HEK293 (cell line): ENCODE measurements around the gene MS4A5.

ENCODE experiments used
- CTCF ChIA-PET: fragments of 350-600 bp; formaldehyde crosslinking; extraction: SDS; loops from one replicate; lab custom pipeline; 2021; ENCODE audit warnings: antibody characterized with exemption; lab: Yijun Ruan, JAX
- POLR2A ChIA-PET: fragments of 300-600 bp; formaldehyde crosslinking; extraction: SDS; loops from one replicate; lab custom pipeline; 2020; ENCODE audit warnings: antibody characterized with exemption, inconsistent platforms; lab: Yijun Ruan, JAX
- H3K27ac ChIP-seq: fragments of 200-500 bp; sonication (Bioruptor generic); 2 replicates; pipeline ENCODE4 v1.5.1; 2014; ENCODE audit warnings: low read depth, low read length, control low read depth, inconsistent platforms; ENCODE audit errors: extremely low read depth
- H3K36me3 ChIP-seq, 2 experiments: fragments of 200-500 bp in 1 of 2; sonication (Bioruptor generic) in 1 of 2; 1 replicate in 1 of 2; 2 replicates in 1 of 2; pipeline ENCODE4 v1.5.1; 2014 to 2017; ENCODE audit warnings: inconsistent platforms in 2 of 2, low read length in 2 of 2; ENCODE audit not compliant: control insufficient read depth in 2 of 2, insufficient read depth in 1 of 2
- H3K4me1 ChIP-seq: fragments of 200-500 bp; sonication (Bioruptor generic); 2 replicates; pipeline ENCODE4 v1.5.1; 2014; ENCODE audit warnings: mild to moderate bottlenecking, low read length, inconsistent platforms; ENCODE audit not compliant: control insufficient read depth, insufficient read depth
- H3K4me3 ChIP-seq: 2 replicates; pipeline ENCODE4 v1.5.1; 2011; ENCODE audit warnings: low read depth, mild to moderate bottlenecking, control low read depth, low read length, moderate library complexity
- H3K9me3 ChIP-seq: fragments of 200-500 bp; sonication (Bioruptor generic); 2 replicates; pipeline ENCODE4 v1.5.1; 2014; ENCODE audit warnings: low read depth, low read length, inconsistent platforms; ENCODE audit not compliant: control insufficient read depth, insufficient read depth
- MEIS1 ChIP-seq: sonication (generic); formaldehyde crosslinking; IDR thresholded peaks from 2 replicates; pipeline ENCODE4 v1.8.1; 2022; ENCODE audit warnings: missing genetic modification reagents, mild to moderate bottlenecking, borderline replicate concordance
- PRDM2 ChIP-seq: fragments of 450-650 bp; formaldehyde crosslinking; IDR thresholded peaks from 2 replicates; pipeline ENCODE4 v1.5.1; 2016; ENCODE audit warnings: missing biosample characterization, missing genetic modification characterization, borderline replicate concordance
- SP2 ChIP-seq: fragments of 450-650 bp; formaldehyde crosslinking; IDR thresholded peaks from 2 replicates; pipeline ENCODE4 v1.5.1; 2016; ENCODE audit warnings: missing biosample characterization, missing genetic modification characterization
- WT1 ChIP-seq: fragments of 450-650 bp; formaldehyde crosslinking; IDR thresholded peaks from 2 replicates; pipeline ENCODE4 v1.5.1; 2016; ENCODE audit warnings: missing biosample characterization, missing genetic modification characterization
- YY2 ChIP-seq: fragments of 450-650 bp; formaldehyde crosslinking; IDR thresholded peaks from 2 replicates; pipeline ENCODE4 v1.5.1; 2016; ENCODE audit warnings: missing biosample characterization, missing genetic modification characterization
- ZBTB1 ChIP-seq: fragments of 450-650 bp; formaldehyde crosslinking; IDR thresholded peaks from 2 replicates; pipeline ENCODE4 v1.5.1; 2016; ENCODE audit warnings: missing biosample characterization, missing genetic modification characterization
- ZNF2 ChIP-seq: fragments of 450-650 bp; formaldehyde crosslinking; IDR thresholded peaks from 2 replicates; pipeline ENCODE4 v1.5.1; 2016; ENCODE audit warnings: missing biosample characterization, missing genetic modification characterization
- ZNF211 ChIP-seq: fragments of 450-650 bp; formaldehyde crosslinking; IDR thresholded peaks from 2 replicates; pipeline ENCODE4 v1.5.1; 2016; ENCODE audit warnings: low read depth, missing biosample characterization, missing genetic modification characterization
- ZNF274 ChIP-seq, 2 experiments: fragments of 200-500 bp in 1 of 2; fragments of 450-650 bp in 1 of 2; sonication (Bioruptor generic) in 1 of 2; formaldehyde crosslinking in 1 of 2; IDR thresholded peaks; 2 replicates each; pipeline versions ENCODE4 v1.5.1 to v1.6.1; 2014 to 2016; ENCODE audit warnings: borderline replicate concordance in 1 of 2, inconsistent platforms in 1 of 2, low read length in 1 of 2, missing biosample characterization in 1 of 2, missing genetic modification characterization in 1 of 2
- ZNF280C ChIP-seq: fragments of 450-650 bp; formaldehyde crosslinking; IDR thresholded peaks from 2 replicates; pipeline ENCODE4 v1.5.1; 2016; ENCODE audit warnings: missing biosample characterization, missing genetic modification characterization
- ZNF426 ChIP-seq: fragments of 450-650 bp; formaldehyde crosslinking; IDR thresholded peaks from 2 replicates; pipeline ENCODE4 v1.5.1; 2017; ENCODE audit warnings: missing biosample characterization, missing genetic modification characterization, mild to moderate bottlenecking, inconsistent platforms, moderate library complexity
- ZNF48 ChIP-seq: fragments of 450-650 bp; formaldehyde crosslinking; IDR thresholded peaks from 2 replicates; pipeline ENCODE4 v1.5.1; 2016; ENCODE audit warnings: missing biosample characterization, missing genetic modification characterization
- ZNF585B ChIP-seq: fragments of 450-650 bp; formaldehyde crosslinking; IDR thresholded peaks from 2 replicates; pipeline ENCODE4 v1.5.1; 2016; ENCODE audit warnings: missing biosample characterization, missing genetic modification characterization
- ZNF768 ChIP-seq: fragments of 450-650 bp; formaldehyde crosslinking; IDR thresholded peaks from 2 replicates; pipeline ENCODE4 v1.5.1; 2018; ENCODE audit warnings: missing biosample characterization, mild to moderate bottlenecking, missing genetic modification characterization
- ZNF792 ChIP-seq: fragments of 450-650 bp; formaldehyde crosslinking; IDR thresholded peaks from 2 replicates; pipeline ENCODE4 v1.5.1; 2016; ENCODE audit warnings: missing biosample characterization, missing genetic modification characterization
- TF ChIP-seq, protein P1 (sequence below): fragments of 450-650 bp; formaldehyde crosslinking; conservative IDR thresholded peaks from 2 replicates; pipeline ENCODE4 v1.5.1; 2016; ENCODE audit warnings: low read depth, missing biosample characterization, missing genetic modification characterization
- TF ChIP-seq, protein P2 (sequence below): fragments of 450-650 bp; formaldehyde crosslinking; IDR thresholded peaks from 2 replicates; pipeline ENCODE4 v1.5.1; 2016; ENCODE audit warnings: missing biosample characterization, missing genetic modification characterization, low read depth

MS4A5 gene

GRCh38 chr11:60394666-60395380 lies 34.5 kb upstream of the MS4A5 start:
- ChIA-PET CTCF (interaction anchor here (0.8 kb wide), 1 partner anchor 115 kb away, joined by 3 read pairs; no protein-coding TSS in a partner anchor), POLR2A (no interaction called here)
- Histone ChIP-seq H3K4me3 (no peak overlapping the region), H3K4me1 (no peaks in the 10 kb centered on the region), H3K9me3 (no peaks in the 10 kb centered on the region), H3K36me3 (no peaks in the 10 kb centered on the region), H3K27ac (no peak overlapping the region)
- TF ChIP-seq YY2 (tag by site-specific recombination) = no peak
- TF ChIP-seq, protein P1, sequence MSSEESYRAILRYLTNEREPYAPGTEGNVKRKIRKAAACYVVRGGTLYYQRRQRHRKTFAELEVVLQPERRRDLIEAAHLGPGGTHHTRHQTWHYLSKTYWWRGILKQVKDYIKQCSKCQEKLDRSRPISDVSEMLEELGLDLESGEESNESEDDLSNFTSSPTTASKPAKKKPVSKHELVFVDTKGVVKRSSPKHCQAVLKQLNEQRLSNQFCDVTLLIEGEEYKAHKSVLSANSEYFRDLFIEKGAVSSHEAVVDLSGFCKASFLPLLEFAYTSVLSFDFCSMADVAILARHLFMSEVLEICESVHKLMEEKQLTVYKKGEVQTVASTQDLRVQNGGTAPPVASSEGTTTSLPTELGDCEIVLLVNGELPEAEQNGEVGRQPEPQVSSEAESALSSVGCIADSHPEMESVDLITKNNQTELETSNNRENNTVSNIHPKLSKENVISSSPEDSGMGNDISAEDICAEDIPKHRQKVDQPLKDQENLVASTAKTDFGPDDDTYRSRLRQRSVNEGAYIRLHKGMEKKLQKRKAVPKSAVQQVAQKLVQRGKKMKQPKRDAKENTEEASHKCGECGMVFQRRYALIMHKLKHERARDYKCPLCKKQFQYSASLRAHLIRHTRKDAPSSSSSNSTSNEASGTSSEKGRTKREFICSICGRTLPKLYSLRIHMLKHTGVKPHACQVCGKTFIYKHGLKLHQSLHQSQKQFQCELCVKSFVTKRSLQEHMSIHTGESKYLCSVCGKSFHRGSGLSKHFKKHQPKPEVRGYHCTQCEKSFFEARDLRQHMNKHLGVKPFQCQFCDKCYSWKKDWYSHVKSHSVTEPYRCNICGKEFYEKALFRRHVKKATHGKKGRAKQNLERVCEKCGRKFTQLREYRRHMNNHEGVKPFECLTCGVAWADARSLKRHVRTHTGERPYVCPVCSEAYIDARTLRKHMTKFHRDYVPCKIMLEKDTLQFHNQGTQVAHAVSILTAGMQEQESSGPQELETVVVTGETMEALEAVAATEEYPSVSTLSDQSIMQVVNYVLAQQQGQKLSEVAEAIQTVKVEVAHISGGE (tag by site-specific recombination) = no peak
- no peak for TF ChIP-seq ZNF2 (tag by site-specific recombination)
- TF ChIP-seq, protein P2, sequence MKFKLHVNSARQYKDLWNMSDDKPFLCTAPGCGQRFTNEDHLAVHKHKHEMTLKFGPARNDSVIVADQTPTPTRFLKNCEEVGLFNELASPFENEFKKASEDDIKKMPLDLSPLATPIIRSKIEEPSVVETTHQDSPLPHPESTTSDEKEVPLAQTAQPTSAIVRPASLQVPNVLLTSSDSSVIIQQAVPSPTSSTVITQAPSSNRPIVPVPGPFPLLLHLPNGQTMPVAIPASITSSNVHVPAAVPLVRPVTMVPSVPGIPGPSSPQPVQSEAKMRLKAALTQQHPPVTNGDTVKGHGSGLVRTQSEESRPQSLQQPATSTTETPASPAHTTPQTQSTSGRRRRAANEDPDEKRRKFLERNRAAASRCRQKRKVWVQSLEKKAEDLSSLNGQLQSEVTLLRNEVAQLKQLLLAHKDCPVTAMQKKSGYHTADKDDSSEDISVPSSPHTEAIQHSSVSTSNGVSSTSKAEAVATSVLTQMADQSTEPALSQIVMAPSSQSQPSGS = no peak
- no peak for TF ChIP-seq PRDM2
- no peak for TF ChIP-seq SP2 (tag by site-specific recombination)
- no peak for TF ChIP-seq ZNF274 (IDR thresholded peaks at IDR 0.05; ENCODE audit: low read length)
- TF ChIP-seq ZNF274 (tag by site-specific recombination; IDR thresholded peaks at IDR 0.05; ENCODE audit: borderline replicate concordance) = no peak
- TF ChIP-seq ZBTB1 (tag by site-specific recombination) = no peak
- no peak for TF ChIP-seq ZNF768
- no peak for TF ChIP-seq ZNF211 (tag by site-specific recombination)
- no peak for TF ChIP-seq ZNF792
- TF ChIP-seq ZNF585B (tag by site-specific recombination) = no peak
- no peak for TF ChIP-seq ZNF48 (tag by site-specific recombination)
- no peak for TF ChIP-seq MEIS1 (CRISPR knock-in tag)
- no peak for TF ChIP-seq ZNF280C (tag by site-specific recombination)
- no peak for TF ChIP-seq ZNF426 (tag by site-specific recombination)
- no peak for TF ChIP-seq WT1 (tag by site-specific recombination)
